ENCODE results near the gene MAS1L.

GRCh38 chr6:29483735-29484134 lies 4.0 kb downstream of the MAS1L start:
- TF ChIP-seq CTCF (IDR thresholded peaks at IDR 0.05), result no peak
- TF ChIP-seq POLR2A (IDR thresholded peaks at IDR 0.05), result no peak

All from breast epithelium (tissue), 3 donors.